ENCODE data around the gene CREB5.

DNA sequence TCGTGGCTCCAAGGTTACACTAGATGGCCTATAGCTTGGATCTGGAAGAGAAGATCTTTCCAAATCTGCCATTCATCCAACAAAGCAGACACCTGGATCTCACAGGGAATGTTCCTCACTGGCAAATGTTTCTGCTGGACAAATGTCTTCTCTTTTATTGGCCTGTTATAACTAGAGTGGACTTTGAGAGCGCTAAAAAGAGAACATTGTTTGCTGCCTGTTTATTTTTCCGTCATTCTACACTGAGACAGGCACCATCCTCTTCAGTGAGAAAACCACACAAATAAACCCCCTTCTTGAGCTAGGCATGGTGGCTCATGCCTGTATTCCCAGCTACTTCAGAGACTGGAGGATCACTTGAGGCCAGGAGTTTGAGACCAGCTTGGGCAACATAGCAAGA is 206.9 kb downstream of the CREB5 start:
- TF ChIP-seq CTCF (IDR thresholded peaks at IDR 0.05) (no peak), POLR2A (IDR thresholded peaks at IDR 0.05) (no peak)
